ENCODE results near the gene CCDC188. TPM values are rescaled to one million over a fixed set of nuclear protein-coding genes. Genes with fewer than 3 reads are reported as not detected.

CCDC188 gene
- total RNA-seq, 1 donor from 2014 or later = not detected

DNA sequence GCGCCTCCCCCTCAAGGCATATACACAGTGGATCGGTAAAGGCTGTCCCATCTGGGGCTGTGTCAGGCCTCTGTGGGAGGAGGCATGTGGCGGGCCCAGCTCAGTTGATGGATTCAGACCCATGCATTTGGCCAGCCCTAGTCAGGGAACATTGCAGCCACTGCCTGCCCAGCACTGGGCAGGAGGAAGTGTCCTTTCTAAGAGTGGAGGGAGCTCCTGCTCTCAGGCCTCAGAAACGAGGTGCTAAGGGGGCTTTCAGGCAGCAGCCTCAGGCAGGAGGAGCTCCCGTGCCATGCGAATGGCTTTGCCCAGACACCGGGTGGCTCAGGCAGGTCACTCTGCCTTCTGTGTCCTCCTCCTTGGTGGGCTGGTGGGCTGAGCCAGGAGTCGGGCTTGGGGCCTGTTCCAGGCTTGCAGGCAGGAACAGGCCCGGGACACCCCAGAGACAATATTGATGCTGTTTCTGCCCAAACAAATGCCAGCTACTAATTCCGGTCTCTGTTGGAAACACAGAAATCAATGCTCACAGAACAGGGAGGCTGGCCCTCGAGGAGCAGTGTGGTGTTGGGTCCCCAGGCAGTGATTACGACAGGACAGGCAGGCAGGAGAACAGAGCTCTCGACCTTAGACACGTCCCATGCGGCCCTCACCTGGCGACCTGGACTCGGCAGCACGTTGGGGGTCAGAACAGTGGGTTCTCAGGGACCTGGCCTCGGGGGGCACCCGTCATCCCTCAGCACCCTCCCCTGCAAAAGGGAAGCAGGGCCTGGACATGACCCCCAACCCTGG is 42.3 kb upstream of the CCDC188 start:
- H3K4me1 Mint-ChIP-seq (ENCODE audit: unreplicated experiment) = peaks cover 5% of the 10 kb centered on the region
- H3K36me3 Mint-ChIP-seq (ENCODE audit: low read depth, unreplicated experiment) = no peaks in the 10 kb centered on the region
- TF ChIP-seq CTCF (IDR thresholded peaks at IDR 0.05; ENCODE audit: unreplicated experiment) = no peak
- H3K27me3 Mint-ChIP-seq (ENCODE audit: unreplicated experiment) = peaks cover 4% of the 10 kb centered on the region
- H3K4me3 Mint-ChIP-seq (ENCODE audit: unreplicated experiment) = no peak overlapping the region
- no peak overlapping the region for H3K27ac Mint-ChIP-seq (ENCODE audit: unreplicated experiment)
- DNase-seq (ENCODE audit: low spot score) = no peak
- no peaks in the 10 kb centered on the region for H3K9me3 Mint-ChIP-seq (ENCODE audit: unreplicated experiment)

GRCh38 chr22:20192293-20192971 is 41.6 kb upstream of the CCDC188 start:
- Mint-ChIP-seq H3K9me3 (ENCODE audit: unreplicated experiment) (no peaks in the 10 kb centered on the region), H3K36me3 (ENCODE audit: low read depth, unreplicated experiment) (no peaks in the 10 kb centered on the region), H3K27me3 (ENCODE audit: unreplicated experiment) (peaks cover 4% of the 10 kb centered on the region), H3K4me1 (ENCODE audit: unreplicated experiment) (peaks cover 5% of the 10 kb centered on the region), H3K4me3 (ENCODE audit: unreplicated experiment) (no peak overlapping the region), H3K27ac (ENCODE audit: unreplicated experiment) (no peak overlapping the region)
- TF ChIP-seq CTCF (IDR thresholded peaks at IDR 0.05; ENCODE audit: unreplicated experiment) = no peak
- no peak for DNase-seq (ENCODE audit: low spot score)

- Mint-ChIP-seq H3K9me3 (ENCODE audit: unreplicated experiment) (no peaks in the 10 kb centered on the region), H3K4me3 (ENCODE audit: unreplicated experiment) (no peak overlapping the region), H3K27me3 (ENCODE audit: unreplicated experiment) (peaks cover 4% of the 10 kb centered on the region), H3K36me3 (ENCODE audit: low read depth, unreplicated experiment) (no peaks in the 10 kb centered on the region), H3K4me1 (ENCODE audit: unreplicated experiment) (peaks cover 5% of the 10 kb centered on the region), H3K27ac (ENCODE audit: unreplicated experiment) (no peak overlapping the region)
- no peak for TF ChIP-seq CTCF (IDR thresholded peaks at IDR 0.05; ENCODE audit: unreplicated experiment)
- DNase-seq (ENCODE audit: low spot score) = no peak
Measured at GRCh38 chr22:20191803-20192202, 40.9 kb upstream of the CCDC188 start.

- no peaks in the 10 kb centered on the region for H3K9me3 Mint-ChIP-seq (ENCODE audit: unreplicated experiment)
- peaks cover 5% of the 10 kb centered on the region for H3K4me1 Mint-ChIP-seq (ENCODE audit: unreplicated experiment)
- no peak overlapping the region for H3K27ac Mint-ChIP-seq (ENCODE audit: unreplicated experiment)
- TF ChIP-seq CTCF (IDR thresholded peaks at IDR 0.05; ENCODE audit: unreplicated experiment) = no peak
- H3K27me3 Mint-ChIP-seq (ENCODE audit: unreplicated experiment) = peaks cover 4% of the 10 kb centered on the region
- H3K4me3 Mint-ChIP-seq (ENCODE audit: unreplicated experiment) = no peak overlapping the region
- no peaks in the 10 kb centered on the region for H3K36me3 Mint-ChIP-seq (ENCODE audit: low read depth, unreplicated experiment)
- DNase-seq (ENCODE audit: low spot score) = no peak
Measured at GRCh38 chr22:20191000-20191515, 40.2 kb upstream of the CCDC188 start.

DNA sequence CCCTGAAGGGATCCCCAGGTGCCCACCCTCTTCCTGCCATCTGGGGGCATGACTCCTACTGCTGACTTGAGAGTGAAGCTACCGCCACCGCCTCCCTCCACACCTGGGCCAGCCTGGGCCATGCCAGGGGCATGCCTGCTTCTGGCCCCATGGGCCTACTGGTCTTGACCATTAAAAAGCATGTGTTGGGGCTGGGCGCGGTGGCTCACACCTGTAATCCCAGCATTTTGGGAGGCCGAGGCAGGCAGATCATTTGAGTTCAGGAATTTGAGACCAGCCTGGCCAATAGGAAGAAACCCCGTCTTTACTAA is 37.7 kb upstream of the CCDC188 start:
- Mint-ChIP-seq H3K4me1 (ENCODE audit: unreplicated experiment) (peaks cover 5% of the 10 kb centered on the region), H3K36me3 (ENCODE audit: low read depth, unreplicated experiment) (no peaks in the 10 kb centered on the region), H3K27me3 (ENCODE audit: unreplicated experiment) (peaks cover 5% of the 10 kb centered on the region), H3K9me3 (ENCODE audit: unreplicated experiment) (no peaks in the 10 kb centered on the region), H3K4me3 (ENCODE audit: unreplicated experiment) (no peak overlapping the region), H3K27ac (ENCODE audit: unreplicated experiment) (no peak overlapping the region)
- DNase-seq (ENCODE audit: low spot score) = no peak
- no peak for TF ChIP-seq CTCF (IDR thresholded peaks at IDR 0.05; ENCODE audit: unreplicated experiment)

Measured in endothelial cell (in vitro differentiated cells).